DND-41 (cell line): ENCODE measurements around the gene FSHR.

Source experiments
- ATAC-seq: fragments of 200-7000 bp; cut with Tn5 transposase; 3 replicates; pipeline ENCODE4 v1.9.1; 2021; ENCODE audit warnings: low read depth; ENCODE audit not compliant: insufficient read depth
- DNase-seq: peaks from one replicate; pipeline ENCODE4 v3.0.0-alpha.2; 2020
- H2AFZ ChIP-seq: 2 replicates; pipeline ENCODE4 v1.6.0; 2012; ENCODE audit warnings: low read depth, low read length
- H3K27ac ChIP-seq: 2 replicates; pipeline ENCODE4 v1.5.1; 2012; ENCODE audit warnings: low read length, inconsistent platforms
- H3K27me3 ChIP-seq: fragments of 200-600 bp; sonication (generic); 2 replicates; pipeline ENCODE4 v1.6.0; 2012; ENCODE audit warnings: low read length, mild to moderate bottlenecking, inconsistent platforms; ENCODE audit not compliant: insufficient read depth, poor library complexity
- H3K36me3 ChIP-seq: 2 replicates; pipeline ENCODE4 v1.5.1; 2012; ENCODE audit warnings: low read length, inconsistent platforms; ENCODE audit not compliant: insufficient read depth
- H3K4me1 ChIP-seq: 2 replicates; pipeline ENCODE4 v1.5.1; 2012; ENCODE audit warnings: mild to moderate bottlenecking, low read length; ENCODE audit not compliant: insufficient read depth
- H3K4me2 ChIP-seq: 2 replicates; pipeline ENCODE4 v1.6.0; 2012; ENCODE audit warnings: mild to moderate bottlenecking, moderate library complexity, low read length, inconsistent platforms; ENCODE audit not compliant: insufficient read depth
- H3K4me3 ChIP-seq, 2 experiments: fragments of 200-600 bp in 1 of 2; shearing (Covaris generic) in 1 of 2; 2 replicates each; pipeline ENCODE4 v1.5.1; 2012 to 2016; ENCODE audit warnings: inconsistent platforms in 2 of 2, low read length in 2 of 2, mild to moderate bottlenecking in 2 of 2, low read depth in 1 of 2, moderate library complexity in 1 of 2
- H3K79me2 ChIP-seq: 2 replicates; pipeline ENCODE4 v1.6.0; 2012; ENCODE audit warnings: low read length, inconsistent platforms; ENCODE audit not compliant: insufficient read depth
- H3K9ac ChIP-seq: 2 replicates; pipeline ENCODE4 v1.6.0; 2012; ENCODE audit warnings: low read depth, mild to moderate bottlenecking, inconsistent platforms, low read length, moderate library complexity
- H3K9me3 ChIP-seq: 2 replicates; pipeline ENCODE4 v1.5.1; 2012; ENCODE audit warnings: low read length, moderate library complexity, mild to moderate bottlenecking, inconsistent platforms; ENCODE audit not compliant: insufficient read depth, severe bottlenecking
- H4K20me1 ChIP-seq: 2 replicates; pipeline ENCODE4 v1.6.0; 2012; ENCODE audit warnings: low read length; ENCODE audit not compliant: insufficient read depth
- CTCF ChIP-seq: IDR thresholded peaks from 2 replicates; pipeline ENCODE4 v1.5.1; 2012; ENCODE audit warnings: borderline replicate concordance, low read length, moderate library complexity, mild to moderate bottlenecking; ENCODE audit not compliant: poor library complexity, severe bottlenecking; ENCODE audit errors: extremely low read depth
- EZH2 ChIP-seq: IDR thresholded peaks from 3 replicates; pipeline ENCODE4 v1.6.1; 2012; ENCODE audit warnings: borderline replicate concordance, low read depth, mild to moderate bottlenecking, moderate library complexity, low read length, inconsistent platforms; ENCODE audit not compliant: severe bottlenecking

FSHR gene

GRCh38 chr2:49165662-49166061 is 11.3 kb upstream of the FSHR start:
- Histone ChIP-seq H3K4me3 (no peak overlapping the region), H4K20me1 (no peaks in the 10 kb centered on the region), H3K36me3 (no peaks in the 10 kb centered on the region), H3K9ac (no peak overlapping the region), H3K27me3 (no peaks in the 10 kb centered on the region), H3K27ac (no peak overlapping the region), H3K79me2 (no peaks in the 10 kb centered on the region), H3K9me3 (no peaks in the 10 kb centered on the region), H3K4me2 (no peak overlapping the region), H3K4me1 (no peaks in the 10 kb centered on the region), H2AFZ (no peak overlapping the region)
- DNase-seq (no peak), ATAC-seq (no peak)
- TF ChIP-seq EZH2, result no peak
- TF ChIP-seq CTCF, result no peak

GRCh38 chr2:49164729-49165128 is 10.4 kb upstream of the FSHR start:
- Histone ChIP-seq H3K27ac (no peak overlapping the region), H4K20me1 (no peaks in the 10 kb centered on the region), H3K9me3 (no peaks in the 10 kb centered on the region), H3K36me3 (no peaks in the 10 kb centered on the region), H3K79me2 (no peaks in the 10 kb centered on the region), H3K4me1 (no peaks in the 10 kb centered on the region), H3K4me3 (no peak overlapping the region), H3K9ac (no peak overlapping the region), H2AFZ (no peak overlapping the region), H3K4me2 (no peak overlapping the region), H3K27me3 (no peaks in the 10 kb centered on the region)
- DNase-seq (no peak), ATAC-seq (no peak)
- TF ChIP-seq EZH2 (no peak), CTCF (no peak)

GRCh38 chr2:49162151-49162550 is 7.8 kb upstream of the FSHR start:
- H3K9me3 ChIP-seq, result no peaks in the 10 kb centered on the region
- no peak overlapping the region for H3K9ac ChIP-seq
- TF ChIP-seq EZH2 (no peak), CTCF (no peak)
- no peaks in the 10 kb centered on the region for H3K4me1 ChIP-seq
- no peaks in the 10 kb centered on the region for H3K36me3 ChIP-seq
- H2AFZ ChIP-seq, result no peak overlapping the region
- ATAC-seq, result no peak
- no peak overlapping the region for H3K27ac ChIP-seq
- H3K79me2 ChIP-seq, result no peaks in the 10 kb centered on the region
- H3K27me3 ChIP-seq, result no peaks in the 10 kb centered on the region
- H4K20me1 ChIP-seq, result no peaks in the 10 kb centered on the region
- H3K4me3 ChIP-seq, result no peak overlapping the region
- DNase-seq, result no peak
- no peak overlapping the region for H3K4me2 ChIP-seq

- Histone ChIP-seq H3K27me3 (no peaks in the 10 kb centered on the region), H3K4me2 (no peak overlapping the region), H4K20me1 (no peaks in the 10 kb centered on the region), H3K27ac (no peak overlapping the region), H3K4me1 (no peaks in the 10 kb centered on the region), H3K4me3 (no peak overlapping the region), H2AFZ (no peak overlapping the region), H3K79me2 (no peaks in the 10 kb centered on the region), H3K9me3 (no peaks in the 10 kb centered on the region), H3K9ac (no peak overlapping the region), H3K36me3 (no peaks in the 10 kb centered on the region)
- ATAC-seq (no peak), DNase-seq (no peak)
- TF ChIP-seq CTCF (no peak), EZH2 (no peak)
These were observed 576 bp upstream of the FSHR start for GRCh38 chr2:49154891-49155290.
